DOHH2 (cell line): Measurements from ENCODE around the gene BMP8A.

Source experiments
- EZH2phosphoT487 ChIP-seq: fragments of 200-600 bp; sonication (generic); IDR thresholded peaks from 2 replicates; pipeline ENCODE4 v1.6.1; 2017; ENCODE audit warnings: borderline replicate concordance, mild to moderate bottlenecking, antibody characterized with exemption, low read length, moderate library complexity, mixed read lengths
- TF ChIP-seq, protein P1 (sequence below): fragments of 200-600 bp; sonication (generic); IDR thresholded peaks from one replicate; pipeline ENCODE4 v1.5.1; 2014; ENCODE audit warnings: antibody characterized with exemption, mild to moderate bottlenecking, low read depth, low read length; ENCODE audit not compliant: poor library complexity, severe bottlenecking

DNA sequence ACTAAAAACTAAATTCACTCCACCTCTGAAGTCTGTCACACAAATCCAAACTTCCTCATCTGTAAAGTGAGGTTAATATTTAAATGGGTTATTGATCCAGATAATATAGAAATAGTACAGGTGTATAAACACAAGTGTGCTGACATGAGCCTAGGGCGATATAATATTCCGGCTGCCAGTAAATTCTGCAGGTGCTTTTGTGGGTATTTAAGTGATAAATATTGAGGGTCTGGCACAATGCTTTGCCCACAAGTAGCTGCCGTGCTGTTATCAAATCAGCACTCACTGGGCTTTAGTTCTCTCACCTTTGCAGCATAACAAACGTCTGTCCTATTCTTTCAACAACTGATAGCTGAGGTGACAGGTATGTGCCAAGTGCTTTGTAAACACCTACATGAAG is 77.6 kb downstream of the BMP8A start:
- TF ChIP-seq, protein P1, sequence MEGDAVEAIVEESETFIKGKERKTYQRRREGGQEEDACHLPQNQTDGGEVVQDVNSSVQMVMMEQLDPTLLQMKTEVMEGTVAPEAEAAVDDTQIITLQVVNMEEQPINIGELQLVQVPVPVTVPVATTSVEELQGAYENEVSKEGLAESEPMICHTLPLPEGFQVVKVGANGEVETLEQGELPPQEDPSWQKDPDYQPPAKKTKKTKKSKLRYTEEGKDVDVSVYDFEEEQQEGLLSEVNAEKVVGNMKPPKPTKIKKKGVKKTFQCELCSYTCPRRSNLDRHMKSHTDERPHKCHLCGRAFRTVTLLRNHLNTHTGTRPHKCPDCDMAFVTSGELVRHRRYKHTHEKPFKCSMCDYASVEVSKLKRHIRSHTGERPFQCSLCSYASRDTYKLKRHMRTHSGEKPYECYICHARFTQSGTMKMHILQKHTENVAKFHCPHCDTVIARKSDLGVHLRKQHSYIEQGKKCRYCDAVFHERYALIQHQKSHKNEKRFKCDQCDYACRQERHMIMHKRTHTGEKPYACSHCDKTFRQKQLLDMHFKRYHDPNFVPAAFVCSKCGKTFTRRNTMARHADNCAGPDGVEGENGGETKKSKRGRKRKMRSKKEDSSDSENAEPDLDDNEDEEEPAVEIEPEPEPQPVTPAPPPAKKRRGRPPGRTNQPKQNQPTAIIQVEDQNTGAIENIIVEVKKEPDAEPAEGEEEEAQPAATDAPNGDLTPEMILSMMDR: no peak
- no peak for TF ChIP-seq EZH2phosphoT487
